Measurements from ENCODE around the gene C1orf198. TPM values are rescaled to one million over a fixed set of nuclear protein-coding genes. Genes with fewer than 3 reads are reported as not detected.

Gene C1orf198
- polyA plus RNA-seq, 1 donor (not counting 4 experiments of a cell fraction or from before 2014, with no cell fraction given) = 6.8 TPM

- Histone ChIP-seq H2AFZ (ENCODE audit: control insufficient read depth, low read length) (no peak overlapping the region), H3K9ac (ENCODE audit: control insufficient read depth, extremely low read depth, insufficient read depth, low read length) (no peak overlapping the region), H3K4me1 (ENCODE audit: control insufficient read depth, extremely low read depth, insufficient read depth, low read length) (no peaks in the 10 kb centered on the region), H3K4me3 (ENCODE audit: control insufficient read depth in 2 of 3, extremely low read depth in 1 of 3, insufficient read depth in 2 of 3, low read depth in 1 of 3, low read length in 3 of 3) (no peak overlapping the region), H3K27me3 (ENCODE audit: control insufficient read depth, extremely low read depth, insufficient read depth, low read length) (no peaks in the 10 kb centered on the region), H3K27ac (ENCODE audit: control insufficient read depth, insufficient read depth, low read length) (no peak overlapping the region), H3K4me2 (ENCODE audit: control insufficient read depth, extremely low read depth, insufficient read depth, low read depth, low read length) (no peak overlapping the region), H3K9me1 (ENCODE audit: control insufficient read depth, extremely low read depth, insufficient read depth, low read length) (no peaks in the 10 kb centered on the region), H4K20me1 (ENCODE audit: control insufficient read depth, extremely low read depth, insufficient read depth, low read length) (no peaks in the 10 kb centered on the region), H3K79me2 (ENCODE audit: control insufficient read depth, insufficient read depth, low read length) (no peaks in the 10 kb centered on the region), H3K36me3 (ENCODE audit: control insufficient read depth in 2 of 2, extremely low read depth in 1 of 2, insufficient read depth in 2 of 2, low read length in 2 of 2) (no peaks in the 10 kb centered on the region), H3K9me3 (ENCODE audit: control insufficient read depth, low read depth, low read length) (no peaks in the 10 kb centered on the region)
- no peak for DNase-seq (ENCODE audit: low read depth, low spot score)
- dilution Hi-C loops (cut with MboI; ENCODE audit: extremely low pct_ligation_motif_present, low sequenced_read_pairs) = no loop called here
- FAIRE-seq = no peak
- TF ChIP-seq CTCF (optimal IDR thresholded peaks at IDR 0.05 in 1 of 3, IDR thresholded peaks at IDR 0.05 in 1 of 3, conservative IDR thresholded peaks at IDR 0.05 in 1 of 3; ENCODE audit: extremely low read depth in 1 of 3, insufficient read depth in 2 of 3, low read length in 3 of 3) (no peak), EZH2 (IDR thresholded peaks at IDR 0.05; ENCODE audit: low read length) (no peak)
These were observed 63.9 kb downstream of the C1orf198 start for GRCh38 chr1:230804396-230804795.

- dilution Hi-C loops (cut with MboI; ENCODE audit: extremely low pct_ligation_motif_present, low sequenced_read_pairs) = no loop called here
- Histone ChIP-seq H3K27me3 (ENCODE audit: control insufficient read depth, extremely low read depth, insufficient read depth, low read length) (no peaks in the 10 kb centered on the region), H3K4me1 (ENCODE audit: control insufficient read depth, extremely low read depth, insufficient read depth, low read length) (no peaks in the 10 kb centered on the region), H2AFZ (ENCODE audit: control insufficient read depth, low read length) (no peak overlapping the region), H3K4me3 (ENCODE audit: control insufficient read depth in 2 of 3, extremely low read depth in 1 of 3, insufficient read depth in 2 of 3, low read depth in 1 of 3, low read length in 3 of 3) (no peak overlapping the region), H4K20me1 (ENCODE audit: control insufficient read depth, extremely low read depth, insufficient read depth, low read length) (no peaks in the 10 kb centered on the region), H3K9me1 (ENCODE audit: control insufficient read depth, extremely low read depth, insufficient read depth, low read length) (no peaks in the 10 kb centered on the region), H3K4me2 (ENCODE audit: control insufficient read depth, extremely low read depth, insufficient read depth, low read depth, low read length) (no peak overlapping the region), H3K9ac (ENCODE audit: control insufficient read depth, extremely low read depth, insufficient read depth, low read length) (no peak overlapping the region), H3K27ac (ENCODE audit: control insufficient read depth, insufficient read depth, low read length) (no peak overlapping the region), H3K9me3 (ENCODE audit: control insufficient read depth, low read depth, low read length) (no peaks in the 10 kb centered on the region), H3K79me2 (ENCODE audit: control insufficient read depth, insufficient read depth, low read length) (no peaks in the 10 kb centered on the region), H3K36me3 (ENCODE audit: control insufficient read depth in 2 of 2, extremely low read depth in 1 of 2, insufficient read depth in 2 of 2, low read length in 2 of 2) (no peaks in the 10 kb centered on the region)
- DNase-seq (ENCODE audit: low read depth, low spot score) = no peak
- TF ChIP-seq CTCF (optimal IDR thresholded peaks at IDR 0.05 in 1 of 3, IDR thresholded peaks at IDR 0.05 in 1 of 3, conservative IDR thresholded peaks at IDR 0.05 in 1 of 3; ENCODE audit: extremely low read depth in 1 of 3, insufficient read depth in 2 of 3, low read length in 3 of 3) = no peak
- no peak for TF ChIP-seq EZH2 (IDR thresholded peaks at IDR 0.05; ENCODE audit: low read length)
- no peak for FAIRE-seq
These were observed 67.2 kb downstream of the C1orf198 start for GRCh38 chr1:230800891-230801840.

All from keratinocyte (primary cell).